ENCODE results near the gene PKD1.

DNA sequence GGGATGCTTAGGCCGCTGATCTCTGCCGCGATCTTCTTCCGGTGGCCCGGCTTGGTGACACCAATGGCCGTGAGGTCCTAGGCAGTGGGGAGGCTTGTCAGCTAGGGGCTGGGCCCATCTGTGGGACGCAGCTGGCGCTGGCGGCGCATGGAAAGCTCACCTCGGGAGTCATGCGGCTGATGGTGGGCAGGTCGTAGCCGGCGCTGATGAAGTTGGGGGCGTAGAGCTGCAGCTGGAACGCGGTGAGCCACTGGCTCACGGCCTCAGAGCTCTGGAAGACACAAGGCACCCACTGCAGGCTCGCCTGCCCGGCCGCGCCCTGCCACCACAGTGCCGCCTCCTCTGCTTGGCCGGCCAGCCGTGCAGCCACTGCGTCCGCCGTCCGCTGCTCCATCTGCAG lies 48.0 kb upstream of the PKD1 start:
- no peak for TF ChIP-seq YY1 (tag by site-specific recombination; IDR thresholded peaks at IDR 0.05)
- no peak for TF ChIP-seq ZBTB8A (tag by site-specific recombination; IDR thresholded peaks at IDR 0.05)
- no peak for TF ChIP-seq ZNF501 (tag by site-specific recombination; IDR thresholded peaks at IDR 0.05)
- TF ChIP-seq, protein P1, sequence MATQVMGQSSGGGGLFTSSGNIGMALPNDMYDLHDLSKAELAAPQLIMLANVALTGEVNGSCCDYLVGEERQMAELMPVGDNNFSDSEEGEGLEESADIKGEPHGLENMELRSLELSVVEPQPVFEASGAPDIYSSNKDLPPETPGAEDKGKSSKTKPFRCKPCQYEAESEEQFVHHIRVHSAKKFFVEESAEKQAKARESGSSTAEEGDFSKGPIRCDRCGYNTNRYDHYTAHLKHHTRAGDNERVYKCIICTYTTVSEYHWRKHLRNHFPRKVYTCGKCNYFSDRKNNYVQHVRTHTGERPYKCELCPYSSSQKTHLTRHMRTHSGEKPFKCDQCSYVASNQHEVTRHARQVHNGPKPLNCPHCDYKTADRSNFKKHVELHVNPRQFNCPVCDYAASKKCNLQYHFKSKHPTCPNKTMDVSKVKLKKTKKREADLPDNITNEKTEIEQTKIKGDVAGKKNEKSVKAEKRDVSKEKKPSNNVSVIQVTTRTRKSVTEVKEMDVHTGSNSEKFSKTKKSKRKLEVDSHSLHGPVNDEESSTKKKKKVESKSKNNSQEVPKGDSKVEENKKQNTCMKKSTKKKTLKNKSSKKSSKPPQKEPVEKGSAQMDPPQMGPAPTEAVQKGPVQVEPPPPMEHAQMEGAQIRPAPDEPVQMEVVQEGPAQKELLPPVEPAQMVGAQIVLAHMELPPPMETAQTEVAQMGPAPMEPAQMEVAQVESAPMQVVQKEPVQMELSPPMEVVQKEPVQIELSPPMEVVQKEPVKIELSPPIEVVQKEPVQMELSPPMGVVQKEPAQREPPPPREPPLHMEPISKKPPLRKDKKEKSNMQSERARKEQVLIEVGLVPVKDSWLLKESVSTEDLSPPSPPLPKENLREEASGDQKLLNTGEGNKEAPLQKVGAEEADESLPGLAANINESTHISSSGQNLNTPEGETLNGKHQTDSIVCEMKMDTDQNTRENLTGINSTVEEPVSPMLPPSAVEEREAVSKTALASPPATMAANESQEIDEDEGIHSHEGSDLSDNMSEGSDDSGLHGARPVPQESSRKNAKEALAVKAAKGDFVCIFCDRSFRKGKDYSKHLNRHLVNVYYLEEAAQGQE (tag by site-specific recombination; IDR thresholded peaks at IDR 0.05): no peak
- TF ChIP-seq ZNF121 (tag by site-specific recombination; IDR thresholded peaks at IDR 0.05): no peak
- TF ChIP-seq, protein P2, sequence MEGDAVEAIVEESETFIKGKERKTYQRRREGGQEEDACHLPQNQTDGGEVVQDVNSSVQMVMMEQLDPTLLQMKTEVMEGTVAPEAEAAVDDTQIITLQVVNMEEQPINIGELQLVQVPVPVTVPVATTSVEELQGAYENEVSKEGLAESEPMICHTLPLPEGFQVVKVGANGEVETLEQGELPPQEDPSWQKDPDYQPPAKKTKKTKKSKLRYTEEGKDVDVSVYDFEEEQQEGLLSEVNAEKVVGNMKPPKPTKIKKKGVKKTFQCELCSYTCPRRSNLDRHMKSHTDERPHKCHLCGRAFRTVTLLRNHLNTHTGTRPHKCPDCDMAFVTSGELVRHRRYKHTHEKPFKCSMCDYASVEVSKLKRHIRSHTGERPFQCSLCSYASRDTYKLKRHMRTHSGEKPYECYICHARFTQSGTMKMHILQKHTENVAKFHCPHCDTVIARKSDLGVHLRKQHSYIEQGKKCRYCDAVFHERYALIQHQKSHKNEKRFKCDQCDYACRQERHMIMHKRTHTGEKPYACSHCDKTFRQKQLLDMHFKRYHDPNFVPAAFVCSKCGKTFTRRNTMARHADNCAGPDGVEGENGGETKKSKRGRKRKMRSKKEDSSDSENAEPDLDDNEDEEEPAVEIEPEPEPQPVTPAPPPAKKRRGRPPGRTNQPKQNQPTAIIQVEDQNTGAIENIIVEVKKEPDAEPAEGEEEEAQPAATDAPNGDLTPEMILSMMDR (tag by site-specific recombination; IDR thresholded peaks at IDR 0.05): no peak
- no peak for TF ChIP-seq ZNF292 (tag by site-specific recombination; IDR thresholded peaks at IDR 0.05; ENCODE audit: borderline replicate concordance, low read depth)
- no peak for TF ChIP-seq ZNF510 (tag by site-specific recombination; IDR thresholded peaks at IDR 0.05; ENCODE audit: insufficient replicate concordance)
